IPS DF 4.7 (cell line): ENCODE results near the gene NOLC1.
A peak's percentile ranks its signal among the peaks of the same experiment; 100 is the strongest.

ENCODE experiments used
- DNase-seq: peaks from one replicate; pipeline ENCODE4 v3.0.0-alpha.2; 2013; ENCODE audit warnings: low spot score; ENCODE audit errors: extremely low read depth

Gene NOLC1

GRCh38 chr10:102121739-102122372 is 30.3 kb upstream of the NOLC1 start:
- DNase-seq, result no peak

- no peak for DNase-seq
Measured at GRCh38 chr10:102122450-102122849, 29.7 kb upstream of the NOLC1 start.

DNA sequence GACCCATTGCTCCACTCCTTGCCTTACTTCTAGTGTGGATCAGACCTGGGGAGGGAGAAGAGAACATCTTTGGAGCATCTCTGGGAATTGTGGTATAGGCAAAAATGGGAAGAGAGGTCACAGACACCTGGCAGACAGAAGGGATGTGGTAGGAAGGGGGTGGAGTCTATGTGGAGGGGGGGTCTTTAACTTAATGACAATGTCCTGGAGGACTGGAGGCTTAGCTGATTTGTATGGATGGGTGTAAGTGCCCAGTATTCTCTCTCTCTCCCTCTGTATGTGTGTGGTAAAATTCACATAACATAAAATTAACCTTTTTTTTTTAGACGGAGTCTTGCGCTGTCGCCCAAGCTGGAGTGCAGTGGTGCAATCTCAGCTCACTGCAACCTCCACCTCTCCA is 29.0 kb upstream of the NOLC1 start:
- no peak for DNase-seq

DNA sequence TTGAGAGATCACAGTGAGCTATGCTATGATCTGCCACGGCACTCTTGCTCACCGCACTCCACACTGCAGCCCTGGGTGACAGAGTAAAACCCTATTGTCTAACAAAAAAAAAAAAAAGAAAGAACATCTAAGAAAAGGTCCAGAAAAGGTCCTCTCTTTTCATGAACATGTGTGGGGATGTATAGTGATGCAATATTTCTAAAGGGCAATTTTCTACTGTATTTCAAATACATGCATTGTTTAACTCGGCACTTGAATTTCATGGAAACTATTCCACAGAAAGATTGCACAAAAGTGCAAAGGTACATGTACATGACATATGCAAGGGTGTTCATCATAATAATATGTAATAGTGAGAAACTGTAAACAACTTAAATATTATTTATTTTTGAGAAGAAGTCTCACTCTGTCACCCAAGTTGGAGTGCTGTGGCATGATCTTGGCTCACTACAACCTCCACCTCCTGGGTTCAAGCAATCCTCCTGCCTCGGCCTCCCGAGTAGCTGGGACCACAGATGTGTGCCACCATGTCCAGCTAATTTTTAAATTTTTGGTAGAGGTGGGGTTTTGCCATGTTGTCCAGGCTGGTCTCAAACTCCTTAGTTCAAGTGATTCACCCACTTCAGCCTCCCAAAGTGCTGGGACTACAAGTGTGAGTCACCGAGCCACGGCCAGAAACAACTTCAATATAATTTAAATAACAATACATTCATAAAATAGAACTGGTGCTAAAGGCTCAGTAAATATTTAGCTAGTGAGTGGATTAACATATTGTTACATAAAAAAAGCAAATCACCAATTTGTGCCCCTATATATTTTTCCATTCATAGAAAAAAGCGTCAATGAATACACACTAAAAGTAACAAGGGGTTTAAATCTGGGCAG is 20.7 kb upstream of the NOLC1 start:
- no peak for DNase-seq

DNA sequence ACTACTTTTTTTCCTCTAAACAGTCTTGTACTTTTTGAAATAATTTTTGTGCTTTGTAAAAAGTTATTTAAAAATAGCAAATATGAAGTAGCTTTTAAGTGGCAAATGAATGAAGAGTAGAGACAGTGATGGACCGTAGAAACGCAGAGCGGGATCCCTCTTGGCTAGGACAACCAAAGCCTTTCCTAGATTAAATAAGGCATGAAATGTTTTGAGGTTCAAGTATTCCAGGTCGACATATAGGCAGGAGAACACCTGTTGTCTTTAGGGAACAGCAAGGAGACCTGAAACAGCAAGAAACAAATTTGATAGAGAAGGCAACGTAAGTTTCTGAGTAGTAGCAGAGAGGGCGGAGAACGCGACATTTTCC is 20.0 kb upstream of the NOLC1 start:
- no peak for DNase-seq

- peak; percentile 96 for DNase-seq
Measured at GRCh38 chr10:102132563-102133372, 19.4 kb upstream of the NOLC1 start, which contains the start of gene PPRC1. PPRC1 (plus strand) TSS chr10:102133040; CDS start chr10:102133069, 29 bp downstream.

GRCh38 chr10:102133373-102134195 is 18.6 kb upstream of the NOLC1 start:
- DNase-seq, result no peak

GRCh38 chr10:102134416-102134815 is 17.8 kb upstream of the NOLC1 start:
- DNase-seq, result no peak

GRCh38 chr10:102135956-102136526 is 16.1 kb upstream of the NOLC1 start:
- DNase-seq, result no peak

GRCh38 chr10:102139281-102140110 is 12.7 kb upstream of the NOLC1 start:
- no peak for DNase-seq

DNA sequence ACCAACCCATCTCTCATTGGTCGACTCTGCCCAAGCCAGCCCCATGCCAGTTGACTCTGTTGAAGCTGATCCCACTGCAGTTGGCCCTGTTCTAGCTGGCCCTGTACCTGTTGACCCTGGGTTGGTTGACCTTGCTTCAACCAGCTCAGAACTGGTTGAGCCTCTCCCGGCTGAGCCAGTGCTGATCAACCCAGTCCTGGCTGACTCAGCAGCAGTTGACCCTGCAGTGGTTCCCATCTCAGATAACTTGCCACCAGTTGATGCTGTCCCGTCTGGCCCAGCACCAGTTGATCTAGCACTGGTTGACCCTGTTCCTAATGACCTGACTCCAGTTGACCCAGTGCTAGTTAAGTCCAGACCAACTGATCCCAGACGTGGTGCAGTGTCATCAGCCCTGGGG is 12.0 kb upstream of the NOLC1 start:
- no peak for DNase-seq

- no peak for DNase-seq
Measured at GRCh38 chr10:102140913-102141540, 11.2 kb upstream of the NOLC1 start.

GRCh38 chr10:102141583-102142107 is 10.5 kb upstream of the NOLC1 start:
- DNase-seq, result no peak

DNA sequence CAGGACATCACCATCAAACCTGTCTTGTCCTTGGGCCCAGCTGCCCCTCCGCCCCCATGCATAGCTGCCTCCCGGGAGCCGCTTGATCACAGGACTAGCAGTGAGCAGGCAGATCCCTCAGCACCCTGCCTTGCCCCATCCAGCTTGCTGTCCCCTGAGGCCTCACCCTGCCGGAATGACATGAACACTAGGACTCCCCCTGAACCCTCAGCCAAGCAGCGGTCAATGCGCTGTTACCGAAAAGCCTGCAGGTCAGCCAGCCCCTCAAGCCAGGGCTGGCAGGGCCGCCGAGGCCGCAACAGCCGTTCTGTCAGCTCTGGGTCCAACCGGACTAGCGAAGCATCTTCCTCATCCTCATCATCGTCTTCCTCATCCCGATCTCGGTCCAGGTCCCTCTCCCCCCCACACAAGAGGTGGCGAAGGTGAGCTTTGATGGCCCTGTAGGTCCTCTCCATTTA is 5.2 kb upstream of the NOLC1 start:
- no peak for DNase-seq

DNA sequence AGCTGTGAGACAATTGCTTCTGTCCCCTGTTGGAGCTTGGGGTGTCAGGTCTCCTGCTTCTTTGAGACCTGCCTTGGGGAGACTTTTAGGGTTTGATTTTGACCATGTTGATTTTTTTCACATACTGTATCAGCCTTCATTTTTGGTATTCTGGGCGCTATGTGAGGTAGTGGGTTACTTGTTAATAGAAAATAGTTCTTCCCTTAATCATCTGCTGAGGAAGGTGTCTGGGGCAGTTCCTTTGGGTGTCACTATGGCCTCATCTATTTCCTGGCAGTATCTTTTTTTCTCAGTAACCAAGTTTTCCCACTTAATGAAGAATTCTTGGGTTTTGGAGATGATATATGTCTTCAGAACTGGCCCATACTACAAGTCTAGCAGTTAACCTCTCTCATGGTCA is 4.6 kb upstream of the NOLC1 start:
- DNase-seq, result no peak

GRCh38 chr10:102148275-102148674 is 3.9 kb upstream of the NOLC1 start:
- no peak for DNase-seq

GRCh38 chr10:102150970-102151773 is 1.0 kb upstream of the NOLC1 start:
- no peak for DNase-seq

DNA sequence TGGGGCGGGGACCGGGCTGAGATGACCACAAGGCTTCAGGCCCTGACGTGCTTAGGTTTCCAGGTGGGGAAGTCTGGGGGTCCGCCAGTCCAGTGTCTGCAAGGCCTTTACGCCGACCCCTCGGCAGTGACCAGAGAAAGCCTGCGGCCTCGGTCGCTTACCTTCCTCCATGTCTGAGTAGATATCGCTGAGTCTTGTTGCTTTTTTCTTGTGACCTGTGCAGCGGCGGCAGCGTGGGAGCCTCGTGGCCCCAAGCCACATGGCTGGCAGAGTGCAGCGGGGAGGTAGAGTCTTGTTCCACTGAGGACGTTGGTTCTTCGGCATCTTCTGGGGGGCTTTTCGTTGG is 329 bp downstream of the NOLC1 start:
- no peak for DNase-seq
